GM18526 (cell line): ENCODE data around the gene RIPPLY2.

Experiments
- POLR2A ChIP-seq: IDR thresholded peaks from 3 replicates; pipeline ENCODE4 v1.6.1; 2011; ENCODE audit not compliant: insufficient read length; ENCODE audit errors: extremely low read depth

Gene RIPPLY2

GRCh38 chr6:83853178-83854000, at the start of gene RIPPLY2:
Gene RIPPLY2 (plus strand): TSS chr6:83853360. CDS start chr6:83853417, 57 bp downstream.
- TF ChIP-seq POLR2A, result no peak

- TF ChIP-seq POLR2A, result no peak
Observed at GRCh38 chr6:83804886-83805285, 48.3 kb upstream of the RIPPLY2 start.

- TF ChIP-seq POLR2A, result no peak
Observed at GRCh38 chr6:83808005-83808404, 45.2 kb upstream of the RIPPLY2 start.

- TF ChIP-seq POLR2A, result no peak
Observed at GRCh38 chr6:83808926-83809325, 44.2 kb upstream of the RIPPLY2 start.

GRCh38 chr6:83812595-83812994, 40.6 kb upstream of the RIPPLY2 start:
- TF ChIP-seq POLR2A, result no peak

- no peak for TF ChIP-seq POLR2A
Observed at GRCh38 chr6:83815631-83816272, 37.4 kb upstream of the RIPPLY2 start.

- TF ChIP-seq POLR2A, result no peak
Observed at GRCh38 chr6:83822629-83823169, 30.5 kb upstream of the RIPPLY2 start.

- TF ChIP-seq POLR2A, result no peak
Observed at GRCh38 chr6:83824388-83824801, 28.8 kb upstream of the RIPPLY2 start.

- TF ChIP-seq POLR2A, result no peak
Observed at GRCh38 chr6:83824831-83825230, 28.3 kb upstream of the RIPPLY2 start.

GRCh38 chr6:83827050-83827449, 26.1 kb upstream of the RIPPLY2 start:
- no peak for TF ChIP-seq POLR2A

GRCh38 chr6:83838727-83839126, 14.4 kb upstream of the RIPPLY2 start:
- TF ChIP-seq POLR2A, result no peak

GRCh38 chr6:83844170-83844569, 9.0 kb upstream of the RIPPLY2 start:
- TF ChIP-seq POLR2A, result no peak

GRCh38 chr6:83846291-83846690, 6.9 kb upstream of the RIPPLY2 start:
- no peak for TF ChIP-seq POLR2A

- TF ChIP-seq POLR2A, result no peak
Observed at GRCh38 chr6:83847179-83847578, 6.0 kb upstream of the RIPPLY2 start.

GRCh38 chr6:83849127-83849526, 4.0 kb upstream of the RIPPLY2 start:
- no peak for TF ChIP-seq POLR2A

- no peak for TF ChIP-seq POLR2A
Observed at GRCh38 chr6:83849610-83850009, 3.5 kb upstream of the RIPPLY2 start.
